ENCODE results near the gene CCDC88B. TPM values are rescaled to one million over a fixed set of nuclear protein-coding genes. Genes with fewer than 3 reads are reported as not detected.

The CCDC88B gene
- total and polyA plus RNA-seq, 8 donors, result 4.7 to 35.7 (median 6.6) TPM

- no peak for TF ChIP-seq CTCF (IDR thresholded peaks at IDR 0.05)
- H3K4me3 ChIP-seq, result no peak overlapping the region
- H3K27ac ChIP-seq, result no peak overlapping the region
- H3K36me3 ChIP-seq, result peaks cover 0 to 99% of the 10 kb centered on the region in 2 donors
- DNase-seq, result no peak
- H3K9me3 ChIP-seq, result no peaks in the 10 kb centered on the region
- H3K4me1 ChIP-seq, result no peaks in the 10 kb centered on the region
- intact Hi-C loops (cut with DNase I), result no loop called here
- H3K27me3 ChIP-seq, result no peaks in the 10 kb centered on the region
- no peak for ATAC-seq
Observed at GRCh38 chr11:64366751-64367150, 26.7 kb downstream of the CCDC88B start.

GRCh38 chr11:64367931-64368672 is 28.1 kb downstream of the CCDC88B start:
- Histone ChIP-seq H3K36me3 (peaks cover 0 to 91% of the 10 kb centered on the region in 2 donors), H3K4me1 (no peaks in the 10 kb centered on the region), H3K9me3 (no peaks in the 10 kb centered on the region), H3K27me3 (no peaks in the 10 kb centered on the region), H3K4me3 (no peak overlapping the region), H3K27ac (no peak overlapping the region)
- ATAC-seq (no peak), DNase-seq (peak in 1 of 4 donors; percentile 75)
- intact Hi-C loops (cut with DNase I), result no loop called here
- no peak for TF ChIP-seq CTCF (IDR thresholded peaks at IDR 0.05)

- Histone ChIP-seq H3K27me3 (no peaks in the 10 kb centered on the region), H3K9me3 (no peaks in the 10 kb centered on the region), H3K36me3 (peaks cover 0 to 85% of the 10 kb centered on the region in 2 donors), H3K27ac (no peak overlapping the region), H3K4me3 (no peak overlapping the region), H3K4me1 (no peaks in the 10 kb centered on the region)
- ATAC-seq, result no peak
- intact Hi-C loops (cut with DNase I), result no loop called here
- no peak for TF ChIP-seq CTCF (IDR thresholded peaks at IDR 0.05)
- peak in 1 of 4 donors; percentile 60 for DNase-seq
Observed at GRCh38 chr11:64368673-64369074, 28.7 kb downstream of the CCDC88B start.

GRCh38 chr11:64369440-64370421 is 29.7 kb downstream of the CCDC88B start:
- no peaks in the 10 kb centered on the region for H3K9me3 ChIP-seq
- DNase-seq (peak in 1 of 4 donors; percentile 72), ATAC-seq (no peak)
- no peaks in the 10 kb centered on the region for H3K27me3 ChIP-seq
- H3K27ac ChIP-seq, result no peak overlapping the region
- no peak overlapping the region for H3K4me3 ChIP-seq
- H3K4me1 ChIP-seq, result no peaks in the 10 kb centered on the region
- intact Hi-C loops (cut with DNase I), result no loop called here
- peaks cover 0 to 75% of the 10 kb centered on the region in 2 donors for H3K36me3 ChIP-seq
- TF ChIP-seq CTCF (IDR thresholded peaks at IDR 0.05), result no peak

- TF ChIP-seq CTCF (IDR thresholded peaks at IDR 0.05), result no peak
- DNase-seq (no peak), ATAC-seq (no peak)
- Histone ChIP-seq H3K9me3 (no peaks in the 10 kb centered on the region), H3K4me3 (no peak overlapping the region), H3K27me3 (no peaks in the 10 kb centered on the region), H3K27ac (no peak overlapping the region), H3K4me1 (no peaks in the 10 kb centered on the region), H3K36me3 (peaks cover 0 to 61% of the 10 kb centered on the region in 2 donors)
- intact Hi-C loops (cut with DNase I), result no loop called here
Observed at GRCh38 chr11:64371201-64371600, 31.2 kb downstream of the CCDC88B start.

Data from left lung (tissue), 10 donors.